ENCODE data around the gene NPTN.
A peak's percentile ranks its signal among the peaks of the same experiment; 100 is the strongest.
"Not testable (repeated sequence)": the region's sequence is repeated elsewhere in the genome, so short reads cannot be mapped to it uniquely, and the experiment has no call there.

NPTN gene

DNA sequence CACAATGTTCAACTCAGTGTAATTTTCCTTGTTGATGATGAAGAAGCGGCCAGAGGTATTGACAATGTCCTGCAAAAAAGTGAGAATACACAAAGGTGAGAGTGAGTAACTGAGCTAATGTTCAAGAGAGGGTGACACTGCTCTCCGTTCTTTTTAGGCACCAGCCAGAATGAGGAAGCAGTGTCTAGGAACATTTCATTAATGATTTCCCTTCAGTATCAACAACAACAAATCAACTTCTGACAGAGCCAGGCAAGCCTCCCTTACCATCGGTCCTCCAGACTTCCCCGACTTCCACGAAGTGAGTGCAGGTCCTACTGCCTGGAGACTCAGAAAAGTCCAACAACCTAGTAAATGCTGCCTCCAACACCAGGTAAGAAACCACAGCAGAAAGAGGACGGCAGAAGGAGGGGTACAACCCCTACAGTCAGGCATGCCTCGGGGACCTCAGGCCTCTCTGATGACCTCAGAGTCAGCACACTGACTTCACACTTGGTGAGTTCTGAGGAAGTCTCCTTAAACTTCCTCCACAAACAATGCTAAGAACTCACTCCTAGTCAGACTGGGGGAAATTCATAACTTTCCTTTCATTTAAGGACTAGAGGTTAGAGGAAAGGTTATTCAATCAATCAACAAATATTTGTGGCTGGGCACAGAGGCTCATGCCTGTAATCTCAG is 62.7 kb downstream of the NPTN start:
- DNase-seq (ENCODE audit: low read depth), result no peak

DNA sequence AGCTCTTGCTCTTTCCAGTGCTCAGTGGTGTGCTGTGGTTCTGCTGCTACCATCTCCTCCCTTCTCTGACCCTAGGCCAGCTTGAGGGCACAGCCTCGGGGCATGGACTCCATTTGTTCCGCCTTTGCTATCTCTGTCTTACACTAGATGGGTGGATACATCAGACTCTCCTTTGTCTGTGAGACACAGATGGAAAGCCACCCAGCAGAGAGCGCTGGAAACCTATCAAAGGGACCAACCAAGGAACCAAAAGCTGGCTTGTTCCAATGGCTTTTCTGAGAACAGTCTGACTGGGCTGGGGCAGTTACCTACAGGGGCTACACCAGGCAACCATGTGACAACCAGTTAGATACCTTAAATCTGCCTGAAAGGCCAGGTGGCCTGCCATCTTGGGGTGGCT is 63.8 kb downstream of the NPTN start:
- no peak for DNase-seq (ENCODE audit: low read depth)

DNA sequence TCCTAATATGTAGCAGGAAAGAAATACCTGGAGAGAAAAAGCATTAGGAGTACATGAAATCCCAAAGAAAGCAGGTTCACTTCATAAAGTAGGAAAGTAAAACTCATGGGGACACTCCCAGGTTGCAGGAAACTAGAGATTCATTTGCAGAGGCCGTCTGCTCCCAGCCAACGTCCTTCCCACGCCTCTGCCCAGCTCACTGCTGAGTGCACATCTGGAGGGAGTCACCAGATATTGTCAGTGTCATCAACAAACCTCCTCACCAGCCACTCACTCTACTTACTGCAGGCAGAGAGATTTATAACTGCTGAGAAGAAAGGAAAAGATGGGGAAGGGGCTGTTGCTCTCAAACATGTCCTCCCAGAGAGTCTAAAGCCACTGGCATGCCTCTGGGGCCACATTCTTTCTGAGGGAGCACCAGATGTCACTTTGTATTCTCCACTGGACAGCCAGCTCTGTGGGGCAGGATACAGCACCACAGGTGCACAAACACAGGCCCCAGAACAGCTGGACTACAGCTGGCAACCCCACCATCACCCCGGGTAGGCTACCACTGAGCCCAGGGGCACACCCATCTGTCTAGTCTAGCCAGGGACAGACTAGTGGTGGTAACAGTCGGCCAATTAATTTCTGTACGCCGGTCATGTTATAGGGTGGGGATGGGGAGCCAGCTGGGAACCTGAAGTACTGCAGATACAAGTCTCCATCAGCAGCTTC is 64.5 kb downstream of the NPTN start:
- no peak for DNase-seq (ENCODE audit: low read depth)

DNA sequence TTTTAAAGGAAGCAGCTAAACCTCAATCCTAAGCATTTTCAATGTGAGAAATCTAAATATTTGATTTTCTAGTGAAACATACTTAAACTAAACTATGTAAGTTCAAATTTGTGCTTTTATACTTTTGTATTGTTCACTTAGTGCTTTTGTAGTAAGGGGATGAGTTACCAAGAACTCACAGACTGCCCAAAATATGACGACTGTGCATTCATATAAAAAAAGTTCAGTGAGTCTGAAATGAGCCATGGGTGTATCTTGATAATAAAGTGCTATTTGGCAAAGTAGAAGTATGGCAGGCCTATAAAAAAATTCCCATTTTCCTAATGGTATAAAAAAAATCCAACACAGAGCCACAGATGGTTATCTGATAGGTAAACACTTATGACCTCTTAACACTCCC is 66.2 kb downstream of the NPTN start:
- no peak for DNase-seq (ENCODE audit: low read depth)

DNA sequence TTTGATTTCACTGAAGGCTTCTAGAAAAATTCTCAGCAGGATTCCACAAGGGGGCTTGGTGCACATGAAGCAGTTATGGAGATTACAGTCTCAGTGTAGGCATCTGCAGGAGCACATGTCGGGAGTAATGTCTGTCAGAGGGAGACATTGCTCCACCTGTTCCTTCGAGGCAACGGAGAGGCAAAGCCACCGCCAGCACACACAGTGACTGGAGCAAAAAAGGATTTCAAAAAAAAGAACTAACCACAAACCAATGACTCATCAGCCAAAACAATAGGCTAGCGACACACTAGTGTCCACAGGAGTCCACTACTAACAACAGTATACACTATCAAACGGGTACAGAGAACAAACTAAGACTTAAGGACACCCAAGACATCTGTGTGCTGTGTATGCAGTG is 68.9 kb downstream of the NPTN start:
- peak; percentile 5 for DNase-seq (ENCODE audit: low read depth)

DNA sequence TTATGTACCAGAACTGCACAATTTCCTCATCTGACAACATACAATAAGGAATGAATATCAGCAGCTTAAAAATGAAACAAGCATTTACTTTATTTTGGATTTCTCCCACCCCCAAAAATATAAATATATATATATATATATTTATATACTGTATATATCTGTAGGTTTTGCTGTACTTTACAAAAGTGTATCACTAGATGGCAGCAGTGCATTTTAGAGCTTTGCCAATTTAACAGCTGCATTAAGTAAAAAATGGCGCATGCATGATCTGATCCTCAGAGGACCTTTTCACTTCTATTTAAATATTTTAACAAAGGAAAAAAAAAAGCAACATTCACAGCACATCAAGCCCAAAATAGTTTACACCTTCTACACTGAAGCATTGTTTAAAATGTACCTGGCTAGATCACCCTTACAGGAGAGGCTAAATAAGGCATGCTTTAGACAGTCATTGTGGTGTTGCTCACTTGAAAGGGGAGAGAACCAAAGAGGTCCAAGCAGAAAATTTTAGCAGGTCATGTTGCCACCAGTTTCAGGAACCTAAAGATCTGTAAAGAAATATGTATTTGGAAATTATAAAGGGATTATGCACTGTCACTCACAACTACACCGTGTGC is 72.6 kb downstream of the NPTN start:
- peak; percentile 78 for DNase-seq (ENCODE audit: low read depth)

DNA sequence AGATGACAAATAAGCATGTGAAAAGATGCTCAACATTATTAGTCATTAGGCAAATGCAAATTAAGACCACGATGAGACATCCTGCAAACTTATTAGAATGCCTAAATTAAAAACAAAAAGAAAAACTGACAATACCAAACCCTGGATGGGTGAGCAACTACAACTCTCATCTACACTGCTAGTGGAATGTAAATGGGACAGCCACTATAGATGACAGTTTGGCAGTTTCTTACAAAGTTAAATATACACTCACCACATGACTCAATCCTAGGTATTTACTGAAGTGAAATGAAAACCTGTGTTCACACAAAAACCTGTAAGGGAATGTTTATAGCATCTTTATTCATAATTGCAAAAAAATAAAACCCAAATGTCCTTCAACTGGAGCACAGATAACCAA is 74.7 kb downstream of the NPTN start:
- no peak for DNase-seq (ENCODE audit: low read depth)

DNA sequence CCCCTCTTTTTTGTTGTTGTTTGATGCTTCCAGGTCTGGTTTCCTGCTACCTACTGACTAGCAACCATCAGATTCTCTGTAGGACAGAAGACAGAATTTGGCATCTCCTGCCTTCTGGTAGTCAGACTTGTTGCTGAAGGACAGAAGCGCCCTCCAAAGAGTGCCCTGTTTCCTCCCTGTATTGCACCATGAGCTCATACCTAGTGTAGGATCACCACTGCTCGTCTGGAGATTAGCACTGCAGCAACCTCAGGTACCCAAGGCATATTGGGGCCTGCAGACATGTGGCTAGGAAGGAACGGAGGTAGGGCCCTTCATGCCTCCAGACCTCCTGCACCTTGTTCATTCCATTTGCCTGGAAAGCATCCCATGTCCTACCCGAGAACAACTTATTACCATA is 78.1 kb downstream of the NPTN start:
- no peak for DNase-seq (ENCODE audit: low read depth)

DNA sequence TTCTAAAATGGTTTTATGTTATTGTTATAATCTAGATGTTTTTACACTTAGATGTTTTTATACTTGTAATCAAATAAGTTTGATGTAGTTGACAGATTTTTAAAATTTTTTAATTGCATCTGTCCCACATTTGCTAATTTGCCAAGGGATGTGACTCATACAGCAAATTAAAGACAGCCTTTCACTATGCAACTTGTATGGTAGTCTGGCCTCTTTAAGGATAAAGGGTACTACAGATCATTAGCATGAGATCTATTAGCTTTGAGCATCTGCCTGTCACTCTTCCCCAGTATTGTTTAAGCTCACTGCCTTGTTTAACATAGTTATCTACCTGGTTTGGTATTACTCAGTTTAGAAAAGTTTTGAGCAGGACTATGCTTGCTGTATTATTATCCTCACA is 83.0 kb downstream of the NPTN start:
- no peak for DNase-seq (ENCODE audit: low read depth)

DNA sequence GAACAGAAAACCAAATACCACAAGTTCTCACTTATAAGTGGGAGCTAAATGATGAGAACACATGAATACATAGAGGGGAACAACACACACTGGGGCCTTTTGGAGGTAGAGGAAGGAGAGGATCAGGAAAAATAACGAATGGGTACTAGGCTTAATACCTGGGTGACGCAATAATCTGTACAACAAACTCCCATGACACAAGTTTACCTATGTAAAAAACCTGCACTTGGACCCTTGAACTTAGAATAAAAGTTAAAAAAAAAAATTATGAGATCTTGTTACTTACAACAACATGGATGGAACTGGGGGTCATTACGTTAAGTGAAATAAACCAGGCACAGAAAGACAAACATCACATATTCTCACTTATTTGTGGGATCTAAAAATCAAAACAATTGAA is 84.3 kb downstream of the NPTN start:
- not testable (repeated sequence) for DNase-seq (ENCODE audit: low read depth)

DNA sequence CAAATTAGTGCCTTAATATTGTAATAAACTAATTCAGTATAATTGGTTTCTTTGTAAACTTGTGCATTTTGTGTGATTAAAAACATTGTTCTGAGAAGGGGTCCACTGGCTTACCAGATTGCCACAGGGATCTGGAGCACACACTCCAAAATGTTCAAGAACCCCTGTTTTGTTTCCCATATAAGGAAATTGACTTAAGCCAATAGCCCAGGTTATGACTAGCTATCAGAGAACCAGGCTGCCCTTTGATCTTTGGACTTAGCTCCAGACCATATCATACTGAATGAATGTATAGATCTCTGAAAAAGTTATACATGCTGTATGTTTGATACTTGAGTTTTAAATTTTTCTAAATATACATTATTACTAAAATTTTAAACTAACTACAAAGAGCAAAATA is 91.7 kb downstream of the NPTN start:
- no peak for DNase-seq (ENCODE audit: low read depth)

DNA sequence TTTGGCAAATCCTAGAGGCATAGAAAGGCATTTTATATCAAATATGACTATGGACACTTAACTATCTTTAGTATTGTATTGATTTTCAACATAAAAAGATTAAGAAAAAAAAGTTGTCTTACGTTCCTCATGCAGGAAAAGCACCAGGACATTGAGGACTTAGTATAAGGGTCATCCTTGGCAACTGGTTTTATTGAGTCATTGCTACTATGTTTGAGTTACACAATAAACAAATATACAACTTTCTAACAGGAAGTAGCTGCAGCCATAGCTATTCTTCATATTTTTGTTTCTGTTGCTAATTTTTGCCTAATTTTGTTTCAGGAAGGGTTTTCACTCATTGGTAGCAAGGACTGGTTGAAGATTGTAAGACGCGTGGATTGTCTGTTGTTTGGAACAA is 93.0 kb downstream of the NPTN start:
- DNase-seq (ENCODE audit: low read depth), result no peak

DNA sequence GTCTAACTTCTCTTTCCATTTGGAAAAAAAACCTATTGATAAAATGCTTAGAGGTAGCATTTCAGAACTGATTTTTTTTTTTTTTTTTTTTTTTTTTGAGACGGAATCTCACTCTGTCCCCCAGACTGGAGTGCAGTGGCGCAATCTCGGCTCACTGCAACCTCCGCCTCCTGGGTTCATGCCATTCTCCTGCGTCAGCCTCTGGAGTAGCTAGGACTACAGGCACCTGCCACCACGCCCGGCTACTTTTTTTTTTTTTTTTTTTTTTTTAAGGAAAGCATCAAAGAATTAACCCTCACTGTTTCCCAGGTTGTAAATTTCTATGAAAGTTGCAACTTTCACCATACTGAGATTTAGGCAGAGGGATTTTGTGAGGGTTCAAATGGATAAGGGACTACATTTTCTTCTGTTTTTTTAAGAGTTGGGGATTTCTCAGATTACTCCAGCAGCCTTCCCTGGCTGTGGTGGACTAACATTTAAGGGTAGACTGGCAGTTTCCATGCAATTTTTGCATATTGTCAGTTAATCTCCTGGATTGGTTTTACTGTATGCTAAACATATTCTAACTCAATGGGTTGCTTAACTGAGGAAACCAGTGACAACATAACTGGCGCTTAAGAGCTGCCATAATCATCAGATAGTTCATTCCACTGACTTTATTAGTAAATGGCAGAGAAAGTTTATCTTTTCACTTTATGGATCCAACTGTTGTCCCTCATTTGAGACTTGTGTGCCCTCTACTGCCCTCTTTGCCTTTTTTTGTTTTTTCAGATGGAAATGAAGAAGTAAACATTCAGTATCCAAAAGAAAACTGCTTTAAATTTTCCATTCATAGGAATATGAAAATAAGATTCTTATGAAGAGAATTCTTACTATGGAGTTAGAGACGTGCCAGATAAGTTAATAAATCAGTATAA is 93.7 kb downstream of the NPTN start:
- DNase-seq (ENCODE audit: low read depth), result no peak

DNA sequence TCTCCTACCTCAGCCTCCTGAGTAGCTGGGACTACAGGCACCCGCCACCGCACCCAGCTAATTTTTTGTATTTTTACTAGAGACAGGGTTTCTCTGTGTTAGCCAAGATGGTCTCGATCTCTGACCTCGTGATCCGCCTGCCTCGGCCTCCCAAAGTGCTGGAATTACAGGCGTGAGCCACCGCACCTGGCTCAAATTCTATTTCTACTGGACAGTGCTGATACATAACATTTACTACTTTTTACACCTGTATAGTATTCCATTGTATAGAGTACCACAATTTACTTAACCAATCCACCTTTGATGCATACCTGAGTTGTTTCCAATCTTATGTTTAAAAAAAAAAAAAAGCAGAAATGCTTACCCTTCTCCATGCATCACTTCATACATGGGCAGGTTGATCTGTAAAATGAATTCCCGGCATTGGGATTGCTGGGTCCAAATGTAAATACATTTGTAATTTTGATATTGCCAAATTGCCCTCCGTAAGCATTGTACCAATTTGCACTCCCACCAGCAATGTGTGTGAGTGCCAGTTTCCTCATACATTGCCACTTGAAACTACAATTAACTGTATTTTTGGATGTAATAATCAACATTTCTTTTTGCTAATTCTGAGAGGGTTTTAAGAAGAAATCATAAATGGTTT is 94.5 kb downstream of the NPTN start:
- no peak for DNase-seq (ENCODE audit: low read depth)

DNA sequence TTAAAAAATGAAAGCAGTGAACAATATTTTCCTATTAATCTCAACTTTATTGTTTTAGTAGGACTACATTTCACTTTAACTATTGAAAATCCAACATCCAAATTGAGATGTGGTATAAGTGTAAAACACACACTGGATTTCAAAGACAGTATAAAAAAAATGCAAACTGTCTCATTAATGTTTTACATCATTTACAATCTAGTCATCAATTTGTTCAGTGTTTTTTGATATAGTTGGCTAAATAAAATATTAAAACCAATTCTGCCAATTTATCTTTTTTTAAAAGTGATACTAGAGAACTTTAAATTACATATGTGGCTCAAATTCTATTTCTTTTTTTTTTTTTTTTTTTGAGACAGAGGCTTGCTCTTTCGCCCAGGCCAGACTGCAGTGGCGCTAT is 95.1 kb downstream of the NPTN start:
- no peak for DNase-seq (ENCODE audit: low read depth)

DNA sequence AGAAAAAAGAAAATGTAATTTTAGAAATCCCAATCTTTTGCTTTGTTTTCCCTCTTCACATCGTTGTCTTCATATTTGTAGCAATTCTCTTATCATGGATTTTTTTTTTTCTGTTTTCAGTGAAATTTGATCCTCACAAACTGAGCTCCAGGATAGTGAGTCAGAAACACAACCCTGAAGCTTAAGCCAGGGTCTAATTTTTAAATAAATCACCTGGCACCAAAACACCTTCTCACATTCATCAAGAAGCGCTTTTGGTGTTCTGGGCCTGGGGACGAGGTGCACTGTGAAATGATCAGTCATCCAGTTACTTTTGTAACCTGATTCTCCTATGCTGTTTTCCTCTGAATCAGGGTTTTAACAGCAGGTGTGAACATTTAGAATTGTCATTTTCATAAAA is 102.5 kb downstream of the NPTN start:
- no peak for DNase-seq (ENCODE audit: low read depth)

DNA sequence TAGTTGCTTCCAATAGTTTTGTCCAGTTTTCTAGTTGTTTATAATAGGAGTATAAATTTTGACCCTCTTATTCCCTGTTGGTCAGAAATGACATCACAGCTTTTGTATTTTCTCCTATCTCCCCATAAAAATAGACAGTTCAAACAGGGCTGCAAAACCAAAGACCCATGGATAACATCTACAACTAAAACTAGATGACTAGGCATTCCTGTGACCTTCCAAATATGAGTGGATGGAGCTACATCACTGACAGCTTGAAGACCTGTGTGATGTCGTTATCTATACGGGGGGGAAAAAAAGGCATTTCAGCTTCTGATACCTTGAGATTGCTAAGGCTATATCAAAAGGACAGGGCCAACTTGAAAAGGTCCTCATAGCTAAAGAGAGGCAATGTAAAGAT is 105.6 kb downstream of the NPTN start:
- no peak for DNase-seq (ENCODE audit: low read depth)

DNA sequence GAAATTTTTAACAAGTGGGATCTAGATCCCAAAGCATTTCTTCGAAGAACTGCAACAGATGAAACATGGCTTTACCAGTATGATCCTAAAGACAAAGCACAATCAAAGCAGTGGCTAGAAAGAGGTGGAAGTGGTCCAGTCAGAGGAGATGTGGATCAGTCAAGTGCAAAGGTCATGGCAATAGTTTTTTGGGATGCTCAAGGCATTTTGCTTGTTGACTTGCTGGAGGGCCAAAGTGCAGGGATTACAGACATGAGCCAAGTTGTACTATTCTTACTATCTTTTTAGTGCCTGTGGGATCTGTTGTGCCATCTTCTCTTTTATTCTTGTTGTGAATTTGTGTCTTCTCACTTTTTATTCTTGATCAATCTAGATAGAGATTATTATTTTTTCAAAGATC is 108.3 kb downstream of the NPTN start:
- DNase-seq (ENCODE audit: low read depth), result no peak

DNA sequence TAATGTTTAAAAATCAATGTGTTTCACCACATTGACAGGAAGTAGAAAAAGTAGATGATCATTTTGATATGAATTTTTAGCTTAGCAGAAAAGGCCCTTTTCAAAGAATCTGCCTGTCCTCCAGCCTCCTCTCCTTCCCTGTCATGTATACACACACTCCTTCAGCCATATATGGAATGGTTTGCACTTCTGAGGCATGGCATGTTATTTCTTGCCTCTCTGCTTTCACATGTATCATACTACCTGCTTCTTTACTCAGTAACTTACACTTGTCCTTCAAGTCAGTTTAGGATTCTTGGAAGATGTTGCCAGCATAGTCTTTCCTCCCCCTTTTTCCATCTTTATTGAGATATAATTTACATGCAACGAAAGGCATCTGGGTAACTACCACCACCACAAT is 111.2 kb downstream of the NPTN start:
- no peak for DNase-seq (ENCODE audit: low read depth)

DNA sequence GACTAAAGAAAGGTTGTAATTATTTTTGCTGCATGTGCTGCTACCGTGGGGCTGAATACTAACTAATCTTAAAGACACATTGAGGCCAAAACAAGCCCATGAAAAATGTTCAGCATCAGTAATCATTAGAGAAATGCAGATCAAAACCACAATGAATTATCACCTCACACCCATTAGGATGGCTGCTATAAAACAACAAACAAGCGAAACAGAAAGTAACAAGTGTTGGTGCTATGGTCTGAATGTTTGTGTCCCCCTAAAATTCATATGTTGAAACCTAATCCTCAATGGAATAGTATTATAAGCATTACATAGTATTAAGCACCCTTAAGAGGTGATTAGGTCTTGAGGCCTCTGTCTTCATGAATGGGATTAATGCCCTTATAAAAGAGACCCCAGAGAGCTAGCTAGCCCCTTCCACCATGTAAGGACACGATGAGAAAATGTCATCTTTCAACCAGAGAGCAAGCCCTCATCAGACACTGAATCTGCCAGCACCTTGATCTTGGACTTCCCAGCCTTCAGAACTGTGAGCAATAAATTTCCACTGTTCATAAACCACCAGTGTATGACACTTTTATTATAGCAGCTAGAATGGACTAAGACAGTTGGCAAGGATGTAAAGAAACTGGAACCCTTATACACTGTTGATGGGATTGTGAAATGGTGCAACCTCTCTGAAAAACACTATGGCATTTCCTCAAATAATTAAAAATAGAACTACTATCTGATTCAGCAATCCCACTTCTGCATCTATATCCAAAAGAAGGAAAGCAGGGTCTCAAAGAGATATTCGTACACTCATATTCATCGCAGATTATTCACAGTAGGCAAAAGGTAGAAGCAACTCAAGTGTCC is 114.1 kb downstream of the NPTN start:
- DNase-seq (ENCODE audit: low read depth), result no peak
